Measurements from ENCODE around the gene RASL11B.

The RASL11B gene

DNA sequence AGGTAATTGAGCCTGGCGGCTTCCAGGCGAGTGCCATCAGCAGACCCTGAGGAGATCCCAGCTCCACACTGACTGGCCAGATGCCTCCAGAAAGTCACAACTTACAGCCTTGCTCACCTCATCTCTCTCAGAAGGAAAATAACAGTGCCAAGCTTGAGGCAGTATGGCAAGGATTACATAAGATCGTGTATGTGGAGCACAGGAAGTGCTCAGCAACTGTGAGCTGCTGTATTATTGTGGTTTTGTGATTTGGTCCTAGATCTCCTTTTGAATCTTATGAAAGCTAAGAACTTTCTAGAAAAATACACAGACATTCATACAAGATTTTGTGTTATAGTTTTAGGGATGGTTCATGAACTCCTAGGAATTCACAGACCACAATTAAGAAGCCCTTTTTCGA lies 14.0 kb downstream of the RASL11B start:
- peak; percentile 17 for DNase-seq

DNA sequence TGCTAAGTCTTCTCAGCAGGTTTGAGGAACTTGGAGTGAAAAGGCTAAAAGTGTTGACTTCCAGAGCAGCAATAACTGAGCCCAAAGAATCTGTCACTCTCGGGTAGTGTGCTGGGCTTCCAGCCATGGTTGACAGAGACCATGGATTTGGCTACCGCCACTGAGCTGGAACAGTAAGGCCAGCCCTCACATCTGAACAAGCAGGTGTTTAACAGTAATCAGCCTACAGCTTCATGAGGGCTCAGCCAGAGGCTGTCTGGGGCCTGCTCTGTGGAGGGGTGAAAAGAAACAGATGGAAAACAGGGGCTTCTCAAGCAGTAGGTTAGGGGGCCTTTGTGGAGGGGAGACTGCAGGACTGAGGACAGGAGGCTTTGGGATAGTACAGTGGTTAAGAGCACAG lies 14.9 kb downstream of the RASL11B start:
- peak; percentile 43 for DNase-seq

DNA sequence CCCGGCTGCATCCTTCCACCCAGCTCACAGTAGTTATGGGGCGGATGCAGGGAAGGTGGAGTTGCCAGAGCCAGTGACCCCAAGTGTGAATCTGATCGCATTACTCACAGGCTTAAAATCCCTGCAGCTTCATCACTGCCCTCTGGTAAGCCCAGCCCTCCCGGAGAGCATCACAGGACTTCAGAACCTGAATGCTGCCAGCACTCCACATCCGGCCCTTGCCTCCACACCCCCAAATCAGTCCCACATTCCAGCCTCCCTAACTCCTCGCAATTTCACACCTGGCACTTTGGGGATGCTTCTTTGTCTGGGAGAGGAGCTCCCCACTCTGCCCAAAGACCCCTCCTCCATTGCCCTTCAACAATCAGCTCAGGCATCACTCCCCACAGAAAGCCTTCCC lies 15.6 kb downstream of the RASL11B start:
- DNase-seq, result peak; percentile 4

DNA sequence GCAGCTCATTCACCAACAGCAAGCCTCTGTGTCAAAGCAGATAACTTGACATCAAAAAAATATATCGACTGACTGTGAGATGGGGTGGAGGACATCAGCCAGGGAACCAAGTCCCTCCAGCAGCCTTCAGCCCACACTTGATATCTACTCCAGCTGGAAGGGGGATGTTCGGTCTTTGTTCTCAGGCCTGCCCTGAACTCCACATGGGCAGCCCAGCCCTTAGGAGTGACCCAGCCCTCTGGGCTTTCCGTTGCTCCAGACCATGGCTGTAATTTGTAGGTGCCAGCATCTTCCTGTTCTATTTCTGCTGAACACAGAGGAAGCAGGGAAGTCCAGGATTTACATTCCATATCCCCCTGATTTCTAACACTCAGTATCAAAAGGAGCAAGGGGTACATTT lies 17.4 kb downstream of the RASL11B start:
- no peak for DNase-seq

DNA sequence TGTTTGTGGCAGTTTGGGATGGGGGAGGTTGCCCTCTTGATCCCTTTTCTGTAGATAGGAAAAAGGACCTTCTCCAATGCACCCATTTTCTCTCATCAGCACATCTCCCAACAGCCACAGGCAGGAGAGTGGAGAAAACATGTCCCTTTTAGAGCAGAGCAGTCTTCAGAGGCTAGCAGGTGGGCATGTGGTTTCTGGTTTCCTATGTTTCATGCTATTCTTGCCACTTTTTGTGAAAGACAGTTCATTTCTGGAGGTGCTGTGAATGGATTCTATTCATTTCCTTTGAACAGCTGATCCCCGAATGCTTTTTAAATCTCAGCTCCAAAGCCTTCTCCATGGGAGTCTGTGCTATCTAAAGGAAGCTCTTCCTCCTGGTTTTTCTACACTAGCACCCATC lies 18.9 kb downstream of the RASL11B start:
- DNase-seq, result no peak

DNA sequence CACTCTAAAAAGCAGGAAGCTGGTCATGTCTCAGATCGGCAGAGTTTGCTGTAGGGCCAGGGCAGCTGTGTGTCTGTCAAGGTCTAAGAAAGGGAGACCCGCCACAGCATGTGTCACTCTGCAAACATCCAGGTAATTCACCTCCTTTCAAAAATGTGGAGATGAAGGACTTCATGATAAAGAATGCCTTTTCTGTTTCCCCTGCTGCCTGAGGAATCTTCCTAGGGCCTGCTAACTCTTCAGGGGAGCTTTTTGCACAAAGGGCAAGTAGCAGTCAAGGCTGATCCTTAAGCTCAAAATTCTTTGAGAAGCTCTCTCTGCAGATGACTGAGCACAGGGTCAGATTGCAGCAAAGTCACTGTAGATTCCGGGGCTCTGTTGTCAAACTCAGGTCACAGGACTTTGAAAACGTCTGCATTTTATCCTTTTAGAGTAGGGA lies 21.1 kb downstream of the RASL11B start:
- no peak for DNase-seq

DNA sequence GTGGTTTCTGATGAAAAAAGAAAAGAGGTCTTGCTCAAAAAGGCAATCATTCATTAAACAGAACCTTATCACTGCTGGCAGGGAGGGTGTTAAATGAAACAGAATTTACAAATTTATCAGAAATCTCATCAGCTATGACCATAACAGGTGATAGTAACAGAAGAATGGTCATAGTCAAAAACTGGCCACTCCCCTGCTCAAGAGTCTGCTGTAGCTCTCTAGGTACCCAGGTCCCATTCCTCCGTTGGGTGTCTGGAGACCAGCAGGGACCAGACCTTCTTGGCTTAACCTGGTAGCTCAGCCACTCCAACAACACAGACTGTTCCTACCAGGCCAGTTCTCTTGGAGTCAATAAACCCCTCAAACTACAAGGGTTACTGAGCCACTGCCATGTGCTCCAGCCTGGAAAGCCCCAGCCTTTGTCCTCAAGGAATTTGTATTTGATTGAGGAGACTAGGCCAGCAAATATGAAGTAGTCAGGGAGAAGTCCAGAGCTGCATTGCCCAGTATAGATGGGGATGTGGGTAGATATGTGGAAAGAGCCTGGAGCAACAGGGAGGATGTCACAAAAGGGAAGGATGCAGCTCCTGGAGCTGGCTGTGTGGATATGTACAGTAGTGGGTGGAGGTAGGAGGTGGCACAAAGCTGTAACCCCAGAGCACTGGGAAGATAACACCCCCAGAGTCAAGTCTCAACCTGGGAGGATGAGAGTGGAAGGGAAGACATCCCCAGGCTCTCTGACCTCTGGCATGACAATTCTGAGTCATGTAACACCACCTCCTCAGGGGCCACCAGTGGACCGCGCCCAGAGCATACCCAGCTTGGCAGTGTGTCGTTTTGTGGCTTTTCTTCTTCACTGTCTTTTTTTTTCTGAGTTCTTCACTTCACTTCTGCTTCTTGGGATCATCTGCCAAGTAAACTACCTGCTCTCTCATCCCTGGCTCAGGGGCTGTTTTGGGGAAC lies 21.9 kb downstream of the RASL11B start:
- DNase-seq, result no peak

DNA sequence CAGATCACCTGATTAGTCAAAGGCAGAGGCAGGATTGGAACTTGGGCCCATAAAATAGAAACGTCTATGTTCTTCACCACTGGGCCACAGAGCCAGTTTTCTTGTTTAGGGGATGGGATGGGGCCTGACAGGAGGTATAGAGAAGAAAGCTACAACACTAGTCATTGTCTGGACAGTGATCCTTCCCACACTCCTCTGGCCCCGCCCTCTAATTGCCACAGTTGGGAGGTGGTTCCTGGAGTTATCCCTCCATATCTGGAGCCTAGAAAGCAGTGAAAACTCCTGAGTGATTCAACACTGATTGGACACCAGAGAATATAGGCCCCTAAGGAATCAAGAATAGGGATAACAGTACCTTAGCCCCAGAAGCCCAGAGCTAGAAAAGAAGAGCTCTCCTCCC lies 22.9 kb downstream of the RASL11B start:
- no peak for DNase-seq

DNA sequence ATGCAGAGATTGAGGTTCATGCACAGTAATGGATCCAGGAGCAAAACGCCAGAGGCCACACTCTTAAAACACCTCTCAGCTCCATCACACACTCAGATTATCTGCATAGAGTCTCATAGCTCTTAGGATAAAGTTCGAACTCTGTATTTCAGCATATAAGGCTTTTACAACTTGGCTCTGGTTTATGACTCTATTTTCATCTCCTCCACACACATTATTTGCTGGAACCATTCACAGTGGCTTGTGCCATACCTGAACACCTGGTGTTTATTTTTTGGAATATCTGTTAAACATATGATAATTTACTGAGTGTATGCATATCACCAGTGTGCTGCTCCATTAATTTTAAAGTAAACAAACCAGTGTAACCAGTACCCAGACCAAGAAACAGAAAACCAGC lies 27.2 kb downstream of the RASL11B start:
- no peak for DNase-seq

DNA sequence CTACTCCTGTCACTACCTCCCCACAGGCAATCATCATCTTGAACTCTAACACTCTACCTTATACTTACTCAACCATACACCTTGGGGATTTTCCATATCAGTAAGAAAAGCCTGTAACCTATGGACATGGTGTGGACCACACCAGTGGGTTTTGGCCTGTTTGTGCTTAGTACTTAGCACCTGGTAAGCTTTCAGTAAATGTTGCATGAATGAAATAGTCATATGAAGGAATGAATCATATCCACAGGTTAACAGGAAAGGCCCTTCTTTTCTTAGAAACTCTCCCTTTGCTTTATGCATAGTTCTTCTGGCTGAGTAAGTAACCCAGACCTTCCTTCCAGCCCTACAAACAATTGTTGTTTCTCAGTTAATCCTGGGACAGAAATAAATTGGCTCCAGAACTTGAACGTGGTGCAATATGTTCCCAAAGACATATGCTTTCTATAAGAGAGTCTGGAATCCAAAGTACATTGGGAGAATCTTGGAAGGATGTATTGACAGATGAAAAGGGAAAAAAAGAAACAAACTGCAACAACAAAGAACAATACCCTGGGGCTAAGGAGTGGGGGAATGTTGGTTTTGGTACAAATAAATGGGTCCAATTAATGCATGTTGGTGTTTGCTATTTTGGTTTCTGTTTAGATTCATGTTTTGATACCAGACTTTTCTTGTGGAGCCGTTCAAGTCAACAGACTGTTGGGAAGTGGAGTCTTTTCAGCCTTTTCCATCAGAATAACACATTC lies 27.8 kb downstream of the RASL11B start:
- no peak for DNase-seq

DNA sequence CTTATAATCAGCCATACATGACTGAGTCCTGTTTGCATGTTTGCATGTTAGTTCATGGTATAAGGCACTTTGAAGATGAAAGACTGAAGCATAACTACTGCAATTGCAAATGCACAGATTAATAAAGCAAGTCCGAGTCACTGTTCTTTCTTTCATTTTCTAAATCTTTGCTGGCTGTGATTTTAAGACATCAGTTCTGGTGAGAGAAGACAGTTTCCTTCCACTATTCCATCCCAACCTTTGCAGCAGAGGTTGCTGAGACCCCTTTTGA lies 28.3 kb downstream of the RASL11B start:
- DNase-seq, result no peak

DNA sequence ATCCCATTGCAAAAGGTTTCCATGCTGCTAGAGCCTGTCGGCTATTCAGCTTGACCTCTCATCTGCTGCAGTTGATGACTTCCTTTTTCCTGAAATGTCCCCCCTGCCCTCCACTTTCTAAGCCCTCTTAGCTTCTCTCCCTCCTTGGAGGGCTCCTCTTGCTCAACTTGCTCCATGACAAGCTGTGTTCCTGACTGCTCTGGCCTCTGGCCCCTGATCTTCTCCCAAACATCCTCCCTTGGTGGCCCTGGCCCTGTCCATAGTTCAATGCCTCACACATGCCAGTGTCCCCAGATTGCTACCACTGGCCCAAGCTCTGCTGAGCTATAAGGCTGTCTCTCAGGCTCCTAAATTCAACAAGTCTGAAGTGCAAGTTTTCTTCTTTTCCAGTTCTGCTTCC lies 29.6 kb downstream of the RASL11B start:
- no peak for DNase-seq

DNA sequence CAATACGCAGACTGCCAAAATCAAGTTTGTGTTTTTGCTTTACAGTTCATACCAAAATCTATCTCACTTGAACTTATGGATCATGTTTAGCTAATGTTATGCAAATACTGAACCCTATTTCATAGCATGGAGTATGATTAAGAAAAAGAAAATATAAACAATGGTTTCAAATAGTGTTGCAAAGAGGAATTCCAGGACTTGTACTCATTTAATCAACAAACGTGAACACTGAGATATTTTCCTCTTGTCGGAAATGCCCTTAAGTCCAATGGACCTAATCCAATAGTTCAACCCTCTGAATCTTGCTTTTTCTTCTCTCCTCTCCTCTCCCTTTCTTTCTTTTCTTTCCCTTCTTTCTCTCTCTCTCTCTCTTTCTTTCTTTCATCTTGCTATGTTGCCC lies 30.8 kb downstream of the RASL11B start:
- DNase-seq, result no peak

DNA sequence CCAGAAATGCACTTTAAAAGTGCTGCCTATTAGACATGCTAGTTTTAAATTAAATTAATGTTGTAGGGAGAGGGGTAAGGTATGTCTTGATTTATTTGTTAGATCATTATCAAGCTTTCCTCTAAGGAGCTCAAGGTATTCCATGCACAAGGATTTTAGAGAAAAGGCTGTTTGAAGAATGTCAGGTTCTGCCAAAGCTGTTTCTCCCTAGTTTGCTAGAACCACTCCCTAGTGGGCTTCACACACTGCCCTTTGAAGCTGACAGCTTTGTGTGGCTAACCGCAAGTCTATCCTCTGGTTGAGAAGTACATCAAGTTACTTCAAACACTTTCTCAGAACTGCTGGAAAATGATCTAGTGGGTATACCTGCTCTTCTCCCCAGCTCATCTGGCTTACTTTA lies 32.3 kb downstream of the RASL11B start:
- no peak for DNase-seq

DNA sequence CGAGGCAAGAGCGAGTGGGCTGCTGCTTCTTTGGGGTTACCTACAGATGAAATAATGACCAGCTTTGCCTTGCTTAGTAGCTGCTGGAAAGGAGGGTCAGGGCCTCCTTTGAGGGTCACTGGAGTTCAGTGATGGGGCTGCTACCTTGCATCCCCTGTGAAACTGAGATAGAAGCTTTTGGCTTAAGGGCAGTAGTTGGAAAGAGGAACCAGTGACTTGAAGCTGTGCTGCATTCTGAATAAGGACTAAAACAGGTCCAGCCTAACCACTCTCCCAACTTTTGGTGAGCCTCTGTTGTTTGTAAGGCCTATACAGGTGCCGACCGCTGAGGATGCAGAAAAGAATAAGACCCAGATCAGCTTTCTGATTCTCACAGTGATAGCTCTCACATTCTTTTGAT lies 41.2 kb downstream of the RASL11B start:
- DNase-seq, result no peak

DNA sequence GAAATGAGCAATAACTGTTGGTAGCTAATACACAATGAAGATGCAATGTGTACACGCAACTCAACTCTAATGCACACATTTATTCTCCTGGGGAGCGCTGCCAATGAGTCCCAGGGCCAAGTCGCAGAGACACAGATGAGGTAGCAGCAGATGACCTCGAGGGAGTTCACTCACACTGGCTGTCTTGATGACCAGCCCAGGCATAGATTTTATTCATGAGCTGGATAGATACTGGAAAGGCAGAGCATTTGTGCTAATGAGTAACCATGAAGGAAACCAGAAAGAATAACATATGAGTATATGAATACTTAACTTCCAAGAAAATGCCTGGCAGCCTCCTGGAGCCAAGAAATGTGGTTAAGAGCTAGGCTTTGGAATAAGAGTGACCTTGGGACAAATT lies 42.3 kb downstream of the RASL11B start:
- no peak for DNase-seq

DNA sequence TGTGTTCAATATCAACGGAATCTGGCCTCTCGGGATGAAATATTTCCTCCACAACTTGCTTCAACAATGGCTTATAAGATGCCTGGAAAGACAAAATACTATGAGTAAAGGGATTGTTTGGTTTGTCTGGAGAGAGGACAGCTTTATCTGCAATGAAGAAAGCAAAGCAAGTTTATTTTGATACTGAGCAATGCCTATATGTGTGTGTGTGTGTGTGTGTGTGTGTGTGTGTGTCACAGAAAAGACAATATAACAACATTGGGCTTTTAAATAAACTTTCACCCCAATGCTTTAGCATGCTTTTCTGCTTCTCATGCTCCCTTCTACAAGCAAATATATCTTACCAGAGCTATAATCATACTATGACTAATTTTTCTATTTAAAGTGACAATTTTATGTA lies 45.4 kb downstream of the RASL11B start:
- DNase-seq, result no peak

DNA sequence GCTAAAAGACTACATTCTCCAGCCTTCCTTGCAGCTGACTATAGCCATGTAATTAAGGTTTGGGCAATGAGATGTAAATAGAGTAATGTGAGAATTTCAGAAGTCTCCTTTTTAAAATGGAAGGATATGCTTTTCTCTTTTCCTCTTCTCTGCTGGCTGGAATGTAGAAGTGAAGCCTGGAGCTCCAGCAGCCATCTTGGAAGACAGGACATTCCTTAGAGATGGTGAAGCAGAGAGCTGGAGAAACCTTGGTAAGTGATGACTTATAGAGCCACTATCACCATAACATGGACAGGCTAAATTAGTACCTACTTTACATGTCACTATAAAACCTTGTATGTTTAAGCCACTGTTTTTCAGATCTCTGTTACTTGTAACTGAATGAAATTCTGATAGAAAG lies 48.0 kb downstream of the RASL11B start:
- DNase-seq, result no peak

DNA sequence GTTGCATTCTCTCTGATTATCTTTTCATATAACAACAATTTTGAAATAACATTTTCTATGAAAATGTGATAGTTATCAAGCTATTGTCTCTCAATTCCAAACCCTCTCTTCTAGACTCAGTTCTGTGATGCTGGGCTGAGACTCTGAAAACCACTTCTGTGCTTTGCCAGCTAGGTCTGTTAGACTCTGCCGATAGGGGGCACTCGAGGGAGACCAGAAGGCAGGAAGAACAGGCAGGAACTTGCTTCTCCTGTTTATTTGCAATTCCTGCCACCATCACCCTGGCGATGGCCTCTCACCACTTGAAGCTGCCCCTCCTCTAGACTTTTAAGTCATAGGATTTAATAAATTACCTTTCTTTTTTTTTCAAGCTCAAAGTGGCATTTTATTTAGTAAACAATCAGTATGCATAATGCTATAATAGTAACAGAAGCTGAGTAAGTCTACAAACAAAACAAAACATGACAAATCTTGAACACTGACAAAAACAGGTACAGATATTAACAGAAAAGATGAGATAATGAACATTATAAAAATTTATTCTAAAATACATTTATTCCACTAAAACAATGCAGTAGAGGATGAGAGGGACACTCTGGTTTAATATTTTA lies 49.7 kb downstream of the RASL11B start:
- DNase-seq, result peak; percentile 72

DNA sequence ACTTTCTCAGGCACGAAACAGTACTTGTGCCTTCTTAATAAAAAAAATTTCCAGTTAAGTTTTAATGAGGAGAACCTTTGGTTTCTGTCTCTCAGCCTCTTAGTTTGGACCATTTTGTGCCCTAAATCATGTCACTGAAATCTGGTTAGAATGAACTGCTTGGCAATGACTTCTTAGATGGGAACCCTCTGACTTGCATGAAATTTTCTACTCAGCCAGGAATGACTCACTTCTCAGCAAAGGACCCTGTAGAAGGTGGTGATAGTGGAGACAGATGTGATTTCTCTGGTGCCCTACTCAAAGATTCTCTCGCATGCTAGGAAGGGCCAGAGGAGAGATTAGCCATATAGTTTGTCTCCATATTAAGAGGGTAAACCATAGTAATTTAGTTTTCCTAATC lies 50.5 kb downstream of the RASL11B start:
- no peak for DNase-seq

DNA sequence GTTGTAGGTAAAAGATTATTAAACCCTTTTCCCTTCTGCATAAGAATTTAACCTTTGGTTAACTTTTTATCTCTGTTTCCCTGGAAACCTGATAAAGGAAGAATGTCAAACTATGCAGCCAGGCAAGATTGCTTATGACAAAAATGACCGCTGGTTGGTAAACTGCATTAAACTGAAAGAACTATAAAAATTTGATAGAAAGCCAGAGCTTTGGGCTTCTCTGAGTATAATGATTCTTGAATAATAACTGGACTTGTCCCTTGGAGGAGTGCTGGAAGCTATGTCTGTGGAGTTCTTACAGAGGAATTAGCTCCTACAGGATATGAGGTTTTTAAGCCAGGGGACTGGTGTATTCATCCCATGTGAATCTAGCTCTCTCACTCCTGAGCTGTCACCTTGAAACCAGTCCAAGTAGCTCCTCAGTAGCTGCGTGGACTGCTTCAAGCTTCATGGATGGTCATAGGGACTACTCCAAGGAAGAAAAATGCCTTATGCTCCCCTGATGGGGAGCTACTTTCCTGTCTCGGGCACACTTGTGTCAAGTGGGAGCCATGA lies 52.0 kb downstream of the RASL11B start:
- no peak for DNase-seq

DNA sequence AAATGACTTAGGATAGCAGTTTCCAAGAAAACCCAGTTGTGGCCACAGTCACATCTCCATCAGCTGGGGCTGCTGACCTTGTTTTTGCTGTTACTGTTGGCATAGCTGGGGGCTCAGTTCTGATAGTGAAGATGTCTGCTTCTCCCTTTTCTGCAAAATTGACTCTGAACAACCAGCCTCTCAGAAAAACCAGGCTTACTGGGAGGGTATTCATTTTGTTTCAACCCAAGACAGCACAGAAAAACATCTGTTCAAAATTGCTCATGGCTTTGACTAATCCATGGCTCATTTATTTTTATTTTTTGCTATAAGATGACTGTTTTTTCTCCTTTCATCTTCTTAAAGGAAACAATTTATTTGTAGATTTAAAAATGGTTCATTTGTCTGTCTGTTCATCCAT lies 53.1 kb downstream of the RASL11B start:
- DNase-seq, result no peak

DNA sequence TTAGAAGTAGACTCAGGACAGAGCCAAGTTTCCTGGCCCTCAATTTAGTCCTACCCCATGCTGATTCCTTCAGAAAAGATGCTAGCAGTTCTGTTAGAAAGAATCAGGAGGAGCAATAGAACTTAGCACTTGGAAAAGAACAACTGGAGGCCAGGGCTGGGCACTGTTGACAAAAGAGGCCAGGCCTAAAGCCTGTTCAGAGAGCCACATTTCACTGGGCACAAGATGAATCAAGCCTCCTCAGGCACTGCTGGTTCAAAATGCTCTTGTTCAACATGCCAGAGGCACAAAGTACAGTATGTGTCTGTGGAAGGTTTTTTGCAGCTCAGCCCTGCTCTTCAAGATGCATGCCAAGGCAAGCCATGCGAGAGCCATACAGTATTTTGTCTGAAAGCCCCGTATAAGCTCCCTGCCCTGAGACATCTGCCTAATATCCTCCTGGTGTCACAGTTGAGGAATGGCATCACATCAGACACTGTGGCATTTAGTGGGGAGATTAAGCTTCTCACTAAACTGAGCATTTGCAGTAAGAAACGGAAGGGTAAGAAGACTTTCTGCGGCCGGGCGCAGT lies 53.7 kb downstream of the RASL11B start:
- DNase-seq, result no peak
